SK-N-MC (cell line): ENCODE results near the gene ARHGAP9.

ENCODE experiments used
- EZH2 ChIP-seq: fragments of 200-600 bp; sonication (generic); IDR thresholded peaks from one replicate; pipeline ENCODE4 v1.6.1; 2017; ENCODE audit warnings: antibody characterized with exemption
- FOXP2 ChIP-seq: optimal IDR thresholded peaks from 2 replicates; pipeline ENCODE3; 2011; ENCODE audit warnings: mild to moderate bottlenecking, moderate library complexity; ENCODE audit not compliant: insufficient read depth; ENCODE audit errors: extremely low read length, control extremely low read depth
- POLR2AphosphoS5 ChIP-seq: IDR thresholded peaks from 2 replicates; pipeline ENCODE4 v1.6.1; 2012; ENCODE audit warnings: mild to moderate bottlenecking, low read depth, low read length, borderline replicate concordance

DNA sequence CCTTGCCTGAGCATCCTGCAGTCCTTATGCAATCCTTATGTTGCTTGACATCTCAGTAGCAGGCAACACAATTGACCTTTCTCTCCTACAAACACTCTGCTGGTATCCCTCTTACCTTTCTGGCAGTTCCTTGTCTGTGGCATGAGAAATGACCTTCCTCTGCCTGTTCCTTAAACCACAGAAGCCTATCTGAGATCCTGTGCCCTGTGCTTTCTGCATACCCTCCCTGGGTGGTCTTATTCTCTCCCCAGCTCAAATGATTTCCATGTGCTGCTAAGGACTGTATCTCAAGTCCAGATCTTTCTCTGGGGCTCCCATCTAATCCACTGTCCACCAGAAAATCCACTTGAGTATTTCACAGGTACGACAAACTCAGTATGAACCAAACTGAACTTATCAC is 2.0 kb upstream of the ARHGAP9 start:
- TF ChIP-seq POLR2AphosphoS5 (no peak), EZH2 (no peak), FOXP2 (no peak)
